Transverse colon (tissue), 3 donors: ENCODE measurements around the gene PRADC1.

Source experiments
- EP300 ChIP-seq: sonication (generic); formaldehyde crosslinking; IDR thresholded peaks from one replicate; pipeline ENCODE4 v1.6.1; 2017; ENCODE audit warnings: antibody characterized with exemption, low read depth
- POLR2AphosphoS5 ChIP-seq, 3 donors: sonication (generic); formaldehyde crosslinking; IDR thresholded peaks; one replicate each; pipeline ENCODE4 v1.6.1; 2016; ENCODE audit warnings: antibody characterized with exemption in 3 of 3

DNA sequence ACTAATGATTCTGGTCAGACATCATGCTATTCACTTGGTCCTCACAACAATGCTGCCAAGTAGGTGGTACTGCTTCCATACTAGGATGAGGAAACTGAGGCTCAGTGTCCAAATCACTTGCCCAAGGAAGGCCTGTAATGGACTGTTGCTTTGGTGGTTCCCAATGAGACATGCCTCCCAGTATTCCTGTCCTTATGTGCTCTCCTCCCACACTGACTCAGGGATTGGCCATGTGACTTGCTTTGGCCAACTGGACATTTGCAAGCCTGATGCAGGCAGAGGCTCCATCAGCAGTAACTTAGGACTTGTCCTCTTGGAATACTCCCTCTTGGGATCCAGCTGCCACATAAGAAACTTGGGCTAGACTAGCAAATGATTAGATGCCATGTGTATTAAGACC lies 48.2 kb upstream of the PRADC1 start:
- no peak for TF ChIP-seq POLR2AphosphoS5 (IDR thresholded peaks at IDR 0.05)
- TF ChIP-seq EP300 = no peak
